Measurements from ENCODE around the gene HGFAC. TPM values are rescaled to one million over a fixed set of nuclear protein-coding genes. Genes with fewer than 3 reads are reported as not detected.

Gene HGFAC
- polyA plus RNA-seq, 3 donors, result 0.24 to 0.46 TPM; not detected in 1

GRCh38 chr4:3465698-3466671, 24.2 kb downstream of the HGFAC start:
- 68 to 86% (median 70%) methylated on average over 35 to 41 of the region's 41 CpGs for WGBS, 3 donors
- H3K27ac ChIP-seq (ENCODE audit: low read depth, low read length), result no peak overlapping the region

GRCh38 chr4:3466691-3467600, 25.2 kb downstream of the HGFAC start:
- 82 to 83% (median 83%) methylated on average over 35 to 40 of the region's 40 CpGs for WGBS, 3 donors
- H3K27ac ChIP-seq (ENCODE audit: low read depth, low read length), result no peak overlapping the region

GRCh38 chr4:3467601-3468031, 25.8 kb downstream of the HGFAC start:
- H3K27ac ChIP-seq (ENCODE audit: low read depth, low read length), result no peak overlapping the region
- 85 to 92% (median 86%) methylated on average over 15 of the region's 15 CpGs for WGBS, 3 donors

GRCh38 chr4:3468154-3468553, 26.4 kb downstream of the HGFAC start:
- no peak overlapping the region for H3K27ac ChIP-seq (ENCODE audit: low read depth, low read length)
- 92 to 95% (median 95%) methylated on average over 10 of the region's 10 CpGs for WGBS, 3 donors

- WGBS, 3 donors, result 92 to 94% (median 94%) methylated on average over 11 of the region's 11 CpGs
- no peak overlapping the region for H3K27ac ChIP-seq (ENCODE audit: low read depth, low read length)
Observed at GRCh38 chr4:3468804-3469203, 27.0 kb downstream of the HGFAC start.

- WGBS, 3 donors, result 55 to 85% (median 77%) methylated on average over 31 of the region's 31 CpGs
- H3K27ac ChIP-seq (ENCODE audit: low read depth, low read length), result no peak overlapping the region
Observed at GRCh38 chr4:3469386-3470243, 27.8 kb downstream of the HGFAC start.

GRCh38 chr4:3470244-3471097, 28.7 kb downstream of the HGFAC start:
- no peak overlapping the region for H3K27ac ChIP-seq (ENCODE audit: low read depth, low read length)
- WGBS, 3 donors, result 50 to 75% (median 67%) methylated on average over 25 of the region's 25 CpGs

- no peak overlapping the region for H3K27ac ChIP-seq (ENCODE audit: low read depth, low read length)
- WGBS, 3 donors, result 90 to 95% (median 93%) methylated on average over 23 of the region's 23 CpGs
Observed at GRCh38 chr4:3471098-3471760, 29.5 kb downstream of the HGFAC start.

GRCh38 chr4:3471886-3472285, 30.1 kb downstream of the HGFAC start:
- WGBS, 3 donors, result 83 to 90% (median 90%) methylated on average over 15 of the region's 15 CpGs
- no peak overlapping the region for H3K27ac ChIP-seq (ENCODE audit: low read depth, low read length)

- WGBS, 3 donors, result 43 to 92% (median 92%) methylated on average over 27 of the region's 27 CpGs
- no peak overlapping the region for H3K27ac ChIP-seq (ENCODE audit: low read depth, low read length)
Observed at GRCh38 chr4:3472411-3473141, 30.8 kb downstream of the HGFAC start.

GRCh38 chr4:3473181-3473950, 31.6 kb downstream of the HGFAC start:
- H3K27ac ChIP-seq (ENCODE audit: low read depth, low read length), result no peak overlapping the region
- WGBS, 3 donors, result 71 to 88% (median 87%) methylated on average over 41 of the region's 41 CpGs

GRCh38 chr4:3473996-3474765, 32.4 kb downstream of the HGFAC start:
- no peak overlapping the region for H3K27ac ChIP-seq (ENCODE audit: low read depth, low read length)
- 83 to 91% (median 87%) methylated on average over 13 of the region's 13 CpGs for WGBS, 3 donors

- WGBS, 3 donors, result 78 to 83% (median 78%) methylated on average over 15 of the region's 15 CpGs
- no peak overlapping the region for H3K27ac ChIP-seq (ENCODE audit: low read depth, low read length)
Observed at GRCh38 chr4:3475041-3475712, 33.4 kb downstream of the HGFAC start.

- no peak overlapping the region for H3K27ac ChIP-seq (ENCODE audit: low read depth, low read length)
- WGBS, 3 donors, result 76 to 79% (median 78%) methylated on average over 17 to 22 of the region's 22 CpGs
Observed at GRCh38 chr4:3475713-3476260, 34.0 kb downstream of the HGFAC start.
